Upper lobe of left lung (tissue), 4 donors: Measurements from ENCODE around the gene ARID4B.

Experiments
- EP300 ChIP-seq, 4 donors: sonication (generic); formaldehyde crosslinking; IDR thresholded peaks; one replicate each; pipeline ENCODE4 v1.5.1; 2017; ENCODE audit warnings: antibody characterized with exemption in 4 of 4, control low read depth in 2 of 4
- POLR2A ChIP-seq, 4 donors: fragments of 450-650 bp; IDR thresholded peaks; one replicate each; pipeline ENCODE4 v1.5.1; 2016 to 2017; ENCODE audit warnings: antibody characterized with exemption in 4 of 4, mild to moderate bottlenecking in 2 of 4
- TF ChIP-seq, protein P1 (sequence below), 6 experiments: fragments of 450-650 bp in 4 of 6; fragments of 200-600 bp in 2 of 6; sonication (generic) in 2 of 6; IDR thresholded peaks; one replicate each; pipeline ENCODE4 v1.5.1; 2016 to 2019; ENCODE audit warnings: antibody characterized with exemption in 6 of 6

DNA sequence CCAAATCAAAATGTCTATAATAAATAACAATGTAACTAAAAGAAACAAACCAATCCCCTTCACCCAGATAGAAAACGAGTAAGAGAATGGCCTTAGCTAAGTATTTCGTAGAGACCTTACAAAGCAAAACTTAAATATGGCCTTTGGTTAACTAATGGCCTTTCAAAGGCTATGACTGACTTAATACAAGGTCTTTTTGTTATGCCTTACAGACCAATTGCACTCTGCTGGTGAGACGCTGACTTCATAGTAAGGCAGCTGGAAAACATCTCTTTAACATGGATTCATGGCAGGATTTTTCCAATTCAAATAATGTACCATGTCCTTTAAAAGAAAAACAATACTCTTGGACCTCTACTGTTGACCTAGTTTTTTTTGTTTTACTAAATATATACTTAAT lies 23.5 kb upstream of the ARID4B start:
- TF ChIP-seq, protein P1, sequence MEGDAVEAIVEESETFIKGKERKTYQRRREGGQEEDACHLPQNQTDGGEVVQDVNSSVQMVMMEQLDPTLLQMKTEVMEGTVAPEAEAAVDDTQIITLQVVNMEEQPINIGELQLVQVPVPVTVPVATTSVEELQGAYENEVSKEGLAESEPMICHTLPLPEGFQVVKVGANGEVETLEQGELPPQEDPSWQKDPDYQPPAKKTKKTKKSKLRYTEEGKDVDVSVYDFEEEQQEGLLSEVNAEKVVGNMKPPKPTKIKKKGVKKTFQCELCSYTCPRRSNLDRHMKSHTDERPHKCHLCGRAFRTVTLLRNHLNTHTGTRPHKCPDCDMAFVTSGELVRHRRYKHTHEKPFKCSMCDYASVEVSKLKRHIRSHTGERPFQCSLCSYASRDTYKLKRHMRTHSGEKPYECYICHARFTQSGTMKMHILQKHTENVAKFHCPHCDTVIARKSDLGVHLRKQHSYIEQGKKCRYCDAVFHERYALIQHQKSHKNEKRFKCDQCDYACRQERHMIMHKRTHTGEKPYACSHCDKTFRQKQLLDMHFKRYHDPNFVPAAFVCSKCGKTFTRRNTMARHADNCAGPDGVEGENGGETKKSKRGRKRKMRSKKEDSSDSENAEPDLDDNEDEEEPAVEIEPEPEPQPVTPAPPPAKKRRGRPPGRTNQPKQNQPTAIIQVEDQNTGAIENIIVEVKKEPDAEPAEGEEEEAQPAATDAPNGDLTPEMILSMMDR (IDR thresholded peaks at IDR 0.05), result no peak
- TF ChIP-seq POLR2A (IDR thresholded peaks at IDR 0.05), result no peak
- TF ChIP-seq EP300 (IDR thresholded peaks at IDR 0.05), result no peak
